HepG2 (cell line): ENCODE measurements around the gene MLX. TPM values are rescaled to one million over a fixed set of nuclear protein-coding genes. Genes with fewer than 3 reads are reported as not detected.

Experiments
- CC2D1A ChIP-seq: sonication (generic); formaldehyde crosslinking; IDR thresholded peaks from 2 replicates; pipeline ENCODE4 v1.8.1; 2023; ENCODE audit warnings: mild to moderate bottlenecking, missing genetic modification reagents
- CREB1 ChIP-seq, 2 experiments: fragments of 450-650 bp in 1 of 2; IDR thresholded peaks; 2 replicates each; pipeline ENCODE4 v1.6.1; 2016 to 2017; ENCODE audit warnings: control low read depth in 1 of 2, mild to moderate bottlenecking in 1 of 2, missing compliant biosample characterization in 1 of 2, missing genetic modification characterization in 1 of 2
- HNRNPL ChIP-seq: fragments of 200-400 bp; formaldehyde crosslinking; IDR thresholded peaks from 2 replicates; pipeline ENCODE4 v1.6.1; 2017; ENCODE audit warnings: mild to moderate bottlenecking, low read depth, low read length
- ZBTB38 ChIP-seq: sonication (generic); formaldehyde crosslinking; IDR thresholded peaks from 2 replicates; pipeline ENCODE4 v1.5.1; 2020; ENCODE audit warnings: mild to moderate bottlenecking, missing genetic modification reagents
- ZBTB8A ChIP-seq: sonication (generic); formaldehyde crosslinking; IDR thresholded peaks from 2 replicates; pipeline ENCODE4 v1.4.0; 2020; ENCODE audit warnings: mild to moderate bottlenecking, low read depth, missing genetic modification reagents, borderline replicate concordance
- ZNF75D ChIP-seq: sonication (generic); formaldehyde crosslinking; IDR thresholded peaks from 2 replicates; pipeline ENCODE4 v1.8.1; 2023; ENCODE audit warnings: missing genetic modification reagents, mild to moderate bottlenecking, borderline replicate concordance
- ZSCAN12 ChIP-seq: sonication (generic); formaldehyde crosslinking; IDR thresholded peaks from 2 replicates; pipeline ENCODE4 v1.9.0; 2021; ENCODE audit warnings: mild to moderate bottlenecking, missing genetic modification reagents
- ZUFSP ChIP-seq: sonication (generic); formaldehyde crosslinking; IDR thresholded peaks from 2 replicates; pipeline ENCODE4 v1.9.0; 2021; ENCODE audit warnings: missing genetic modification reagents, mild to moderate bottlenecking, borderline replicate concordance
- polyA plus RNA-seq, 8 experiments: library from polyadenylated mRNA; depleted of rRNA in 3 of 8; stranded (reverse) in 7 of 8; unstranded in 1 of 8; fragments of >200 nt; fragmentation: Illumina TruSeq in 4 of 8; extraction: Trizol in 4 of 8; gene quantifications; 2 replicates each; pipeline versions ENCODE4 v1.2.1 to v1.2.3, GENCODE V29; 2011 to 2016; ENCODE audit warnings: low read depth in 4 of 8, missing spikeins in 1 of 8, mixed read lengths in 1 of 8; ENCODE audit not compliant: insufficient read depth in 1 of 8
- total RNA-seq, 5 experiments: library from RNA; depleted of rRNA; stranded (reverse); fragments of >200 nt; fragmentation: Illumina TruSeq; extraction: Trizol; gene quantifications; 2 replicates each; pipeline ENCODE4 v1.2.3, GENCODE V29; 2016; ENCODE audit warnings: low read depth in 1 of 5
- TF ChIP-seq, protein P1 (sequence below): sonication (generic); formaldehyde crosslinking; IDR thresholded peaks from 2 replicates; pipeline ENCODE4 v1.4.0; 2020; ENCODE audit warnings: missing genetic modification reagents
- TF ChIP-seq, protein P2 (sequence below): IDR thresholded peaks from 2 replicates; pipeline ENCODE4 v1.6.1; 2012; ENCODE audit warnings: low read depth, low read length, improper control_type of control experiment
- TF ChIP-seq, protein P3 (sequence below): sonication (generic); formaldehyde crosslinking; IDR thresholded peaks from 2 replicates; pipeline ENCODE4 v1.4.0; 2020; ENCODE audit warnings: mild to moderate bottlenecking, missing genetic modification reagents
- TF ChIP-seq, protein P4 (sequence below): sonication (generic); formaldehyde crosslinking; IDR thresholded peaks from 2 replicates; pipeline ENCODE4 v1.4.0; 2020; ENCODE audit warnings: low read depth, mild to moderate bottlenecking, missing genetic modification reagents
- TF ChIP-seq, protein P5 (sequence below): sonication (generic); formaldehyde crosslinking; conservative IDR thresholded peaks from 2 replicates; pipeline ENCODE4 v1.5.0; 2020; ENCODE audit warnings: missing genetic modification reagents

Gene MLX
- total and polyA plus RNA-seq, 2 of the 13 experiments (the other 11 are each of a cell fraction or from before 2014, with no cell fraction given): 38.9 to 74.4 TPM

- TF ChIP-seq, protein P1, sequence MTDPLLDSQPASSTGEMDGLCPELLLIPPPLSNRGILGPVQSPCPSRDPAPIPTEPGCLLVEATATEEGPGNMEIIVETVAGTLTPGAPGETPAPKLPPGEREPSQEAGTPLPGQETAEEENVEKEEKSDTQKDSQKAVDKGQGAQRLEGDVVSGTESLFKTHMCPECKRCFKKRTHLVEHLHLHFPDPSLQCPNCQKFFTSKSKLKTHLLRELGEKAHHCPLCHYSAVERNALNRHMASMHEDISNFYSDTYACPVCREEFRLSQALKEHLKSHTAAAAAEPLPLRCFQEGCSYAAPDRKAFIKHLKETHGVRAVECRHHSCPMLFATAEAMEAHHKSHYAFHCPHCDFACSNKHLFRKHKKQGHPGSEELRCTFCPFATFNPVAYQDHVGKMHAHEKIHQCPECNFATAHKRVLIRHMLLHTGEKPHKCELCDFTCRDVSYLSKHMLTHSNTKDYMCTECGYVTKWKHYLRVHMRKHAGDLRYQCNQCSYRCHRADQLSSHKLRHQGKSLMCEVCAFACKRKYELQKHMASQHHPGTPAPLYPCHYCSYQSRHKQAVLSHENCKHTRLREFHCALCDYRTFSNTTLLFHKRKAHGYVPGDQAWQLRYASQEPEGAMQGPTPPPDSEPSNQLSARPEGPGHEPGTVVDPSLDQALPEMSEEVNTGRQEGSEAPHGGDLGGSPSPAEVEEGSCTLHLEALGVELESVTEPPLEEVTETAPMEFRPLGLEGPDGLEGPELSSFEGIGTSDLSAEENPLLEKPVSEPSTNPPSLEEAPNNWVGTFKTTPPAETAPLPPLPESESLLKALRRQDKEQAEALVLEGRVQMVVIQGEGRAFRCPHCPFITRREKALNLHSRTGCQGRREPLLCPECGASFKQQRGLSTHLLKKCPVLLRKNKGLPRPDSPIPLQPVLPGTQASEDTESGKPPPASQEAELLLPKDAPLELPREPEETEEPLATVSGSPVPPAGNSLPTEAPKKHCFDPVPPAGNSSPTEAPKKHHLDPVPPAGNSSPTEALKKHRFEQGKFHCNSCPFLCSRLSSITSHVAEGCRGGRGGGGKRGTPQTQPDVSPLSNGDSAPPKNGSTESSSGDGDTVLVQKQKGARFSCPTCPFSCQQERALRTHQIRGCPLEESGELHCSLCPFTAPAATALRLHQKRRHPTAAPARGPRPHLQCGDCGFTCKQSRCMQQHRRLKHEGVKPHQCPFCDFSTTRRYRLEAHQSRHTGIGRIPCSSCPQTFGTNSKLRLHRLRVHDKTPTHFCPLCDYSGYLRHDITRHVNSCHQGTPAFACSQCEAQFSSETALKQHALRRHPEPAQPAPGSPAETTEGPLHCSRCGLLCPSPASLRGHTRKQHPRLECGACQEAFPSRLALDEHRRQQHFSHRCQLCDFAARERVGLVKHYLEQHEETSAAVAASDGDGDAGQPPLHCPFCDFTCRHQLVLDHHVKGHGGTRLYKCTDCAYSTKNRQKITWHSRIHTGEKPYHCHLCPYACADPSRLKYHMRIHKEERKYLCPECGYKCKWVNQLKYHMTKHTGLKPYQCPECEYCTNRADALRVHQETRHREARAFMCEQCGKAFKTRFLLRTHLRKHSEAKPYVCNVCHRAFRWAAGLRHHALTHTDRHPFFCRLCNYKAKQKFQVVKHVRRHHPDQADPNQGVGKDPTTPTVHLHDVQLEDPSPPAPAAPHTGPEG (CRISPR knock-in tag): peak; percentile 85
- no peak for TF ChIP-seq HNRNPL
- TF ChIP-seq, protein P2, sequence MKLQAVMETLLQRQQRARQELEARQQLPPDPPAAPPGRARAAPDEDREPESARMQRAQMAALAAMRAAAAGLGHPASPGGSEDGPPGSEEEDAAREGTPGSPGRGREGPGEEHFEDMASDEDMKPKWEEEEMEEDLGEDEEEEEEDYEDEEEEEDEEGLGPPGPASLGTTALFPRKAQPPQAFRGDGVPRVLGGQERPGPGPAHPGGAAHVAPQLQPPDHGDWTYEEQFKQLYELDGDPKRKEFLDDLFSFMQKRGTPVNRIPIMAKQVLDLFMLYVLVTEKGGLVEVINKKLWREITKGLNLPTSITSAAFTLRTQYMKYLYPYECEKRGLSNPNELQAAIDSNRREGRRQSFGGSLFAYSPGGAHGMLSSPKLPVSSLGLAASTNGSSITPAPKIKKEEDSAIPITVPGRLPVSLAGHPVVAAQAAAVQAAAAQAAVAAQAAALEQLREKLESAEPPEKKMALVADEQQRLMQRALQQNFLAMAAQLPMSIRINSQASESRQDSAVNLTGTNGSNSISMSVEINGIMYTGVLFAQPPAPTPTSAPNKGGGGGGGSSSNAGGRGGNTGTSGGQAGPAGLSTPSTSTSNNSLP: peak; percentile 27; the same call in 1 of the 2 replicates
- TF ChIP-seq ZUFSP: no peak
- TF ChIP-seq ZSCAN12: peak; percentile 98
- TF ChIP-seq ZBTB38 (CRISPR knock-in tag): peak; percentile 30; the same call in 1 of the 2 replicates
- TF ChIP-seq, protein P3, sequence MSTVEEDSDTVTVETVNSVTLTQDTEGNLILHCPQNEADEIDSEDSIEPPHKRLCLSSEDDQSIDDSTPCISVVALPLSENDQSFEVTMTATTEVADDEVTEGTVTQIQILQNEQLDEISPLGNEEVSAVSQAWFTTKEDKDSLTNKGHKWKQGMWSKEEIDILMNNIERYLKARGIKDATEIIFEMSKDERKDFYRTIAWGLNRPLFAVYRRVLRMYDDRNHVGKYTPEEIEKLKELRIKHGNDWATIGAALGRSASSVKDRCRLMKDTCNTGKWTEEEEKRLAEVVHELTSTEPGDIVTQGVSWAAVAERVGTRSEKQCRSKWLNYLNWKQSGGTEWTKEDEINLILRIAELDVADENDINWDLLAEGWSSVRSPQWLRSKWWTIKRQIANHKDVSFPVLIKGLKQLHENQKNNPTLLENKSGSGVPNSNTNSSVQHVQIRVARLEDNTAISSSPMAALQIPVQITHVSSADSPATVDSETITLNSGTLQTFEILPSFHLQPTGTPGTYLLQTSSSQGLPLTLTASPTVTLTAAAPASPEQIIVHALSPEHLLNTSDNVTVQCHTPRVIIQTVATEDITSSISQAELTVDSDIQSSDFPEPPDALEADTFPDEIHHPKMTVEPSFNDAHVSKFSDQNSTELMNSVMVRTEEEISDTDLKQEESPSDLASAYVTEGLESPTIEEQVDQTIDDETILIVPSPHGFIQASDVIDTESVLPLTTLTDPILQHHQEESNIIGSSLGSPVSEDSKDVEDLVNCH (CRISPR knock-in tag): no peak
- TF ChIP-seq ZBTB8A: no peak
- TF ChIP-seq CREB1 (IDR thresholded peaks at IDR 0.05): peak; percentile 59
- TF ChIP-seq CREB1 (CRISPR knock-in tag; IDR thresholded peaks at IDR 0.05): peak; percentile 51; the same call in 1 of the 2 replicates
- TF ChIP-seq CC2D1A (CRISPR knock-in tag): no peak
- peak; percentile 82; the same call in 1 of the 2 replicates for TF ChIP-seq ZNF75D (CRISPR knock-in tag)
- TF ChIP-seq, protein P4, sequence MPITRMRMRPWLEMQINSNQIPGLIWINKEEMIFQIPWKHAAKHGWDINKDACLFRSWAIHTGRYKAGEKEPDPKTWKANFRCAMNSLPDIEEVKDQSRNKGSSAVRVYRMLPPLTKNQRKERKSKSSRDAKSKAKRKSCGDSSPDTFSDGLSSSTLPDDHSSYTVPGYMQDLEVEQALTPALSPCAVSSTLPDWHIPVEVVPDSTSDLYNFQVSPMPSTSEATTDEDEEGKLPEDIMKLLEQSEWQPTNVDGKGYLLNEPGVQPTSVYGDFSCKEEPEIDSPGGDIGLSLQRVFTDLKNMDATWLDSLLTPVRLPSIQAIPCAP (CRISPR knock-in tag): no peak
- TF ChIP-seq, protein P5, sequence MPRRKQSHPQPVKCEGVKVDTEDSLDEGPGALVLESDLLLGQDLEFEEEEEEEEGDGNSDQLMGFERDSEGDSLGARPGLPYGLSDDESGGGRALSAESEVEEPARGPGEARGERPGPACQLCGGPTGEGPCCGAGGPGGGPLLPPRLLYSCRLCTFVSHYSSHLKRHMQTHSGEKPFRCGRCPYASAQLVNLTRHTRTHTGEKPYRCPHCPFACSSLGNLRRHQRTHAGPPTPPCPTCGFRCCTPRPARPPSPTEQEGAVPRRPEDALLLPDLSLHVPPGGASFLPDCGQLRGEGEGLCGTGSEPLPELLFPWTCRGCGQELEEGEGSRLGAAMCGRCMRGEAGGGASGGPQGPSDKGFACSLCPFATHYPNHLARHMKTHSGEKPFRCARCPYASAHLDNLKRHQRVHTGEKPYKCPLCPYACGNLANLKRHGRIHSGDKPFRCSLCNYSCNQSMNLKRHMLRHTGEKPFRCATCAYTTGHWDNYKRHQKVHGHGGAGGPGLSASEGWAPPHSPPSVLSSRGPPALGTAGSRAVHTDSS (CRISPR knock-in tag): peak; percentile 71; the same call in 1 of the 2 replicates
Observed at GRCh38 chr17:42609182-42609813, 42.4 kb downstream of the MLX start, which contains the start of the genes RETREG3 and TUBG1 (continued).
